ENCODE measurements around the gene MYH9.
"Not testable (repeated sequence)": the region's sequence is repeated elsewhere in the genome, so short reads cannot be mapped to it uniquely, and the experiment has no call there.

GRCh38 chr22:36262307-36262706 lies 125.5 kb downstream of the MYH9 start:
- TF ChIP-seq, protein P1, sequence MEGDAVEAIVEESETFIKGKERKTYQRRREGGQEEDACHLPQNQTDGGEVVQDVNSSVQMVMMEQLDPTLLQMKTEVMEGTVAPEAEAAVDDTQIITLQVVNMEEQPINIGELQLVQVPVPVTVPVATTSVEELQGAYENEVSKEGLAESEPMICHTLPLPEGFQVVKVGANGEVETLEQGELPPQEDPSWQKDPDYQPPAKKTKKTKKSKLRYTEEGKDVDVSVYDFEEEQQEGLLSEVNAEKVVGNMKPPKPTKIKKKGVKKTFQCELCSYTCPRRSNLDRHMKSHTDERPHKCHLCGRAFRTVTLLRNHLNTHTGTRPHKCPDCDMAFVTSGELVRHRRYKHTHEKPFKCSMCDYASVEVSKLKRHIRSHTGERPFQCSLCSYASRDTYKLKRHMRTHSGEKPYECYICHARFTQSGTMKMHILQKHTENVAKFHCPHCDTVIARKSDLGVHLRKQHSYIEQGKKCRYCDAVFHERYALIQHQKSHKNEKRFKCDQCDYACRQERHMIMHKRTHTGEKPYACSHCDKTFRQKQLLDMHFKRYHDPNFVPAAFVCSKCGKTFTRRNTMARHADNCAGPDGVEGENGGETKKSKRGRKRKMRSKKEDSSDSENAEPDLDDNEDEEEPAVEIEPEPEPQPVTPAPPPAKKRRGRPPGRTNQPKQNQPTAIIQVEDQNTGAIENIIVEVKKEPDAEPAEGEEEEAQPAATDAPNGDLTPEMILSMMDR (conservative IDR thresholded peaks at IDR 0.05): not testable (repeated sequence)
- not testable (repeated sequence) for TF ChIP-seq EZH2 (IDR thresholded peaks at IDR 0.05; ENCODE audit: low read depth)
